Body of pancreas (tissue), 4 donors: ENCODE measurements around the gene EMC1. TPM values are rescaled to one million over a fixed set of nuclear protein-coding genes. Genes with fewer than 3 reads are reported as not detected.

ENCODE experiments used
- ATAC-seq: fragments of 150-250 bp; one replicate; pipeline ENCODE4 v1.9.1; 2016
- DNase-seq, 4 donors: peaks; one replicate each; pipeline ENCODE4 v3.0.0-alpha.2; 2019
- H3K27ac ChIP-seq, 4 donors: fragments of 200-600 bp; sonication (generic); 1 replicate in 3 of 4; 2 replicates in 1 of 4; pipeline versions ENCODE4 v1.5.1 to v1.6.1; 2016 to 2019; ENCODE audit warnings: mild to moderate bottlenecking in 1 of 4, mixed read lengths in 1 of 4, moderate library complexity in 1 of 4
- H3K27me3 ChIP-seq, 2 donors: fragments of 200-600 bp; sonication (generic); one replicate each; pipeline ENCODE4 v1.6.0; 2016; ENCODE audit warnings: mild to moderate bottlenecking in 1 of 2
- H3K36me3 ChIP-seq, 2 donors: fragments of 200-600 bp; sonication (generic); replicated peaks in 1 of 2; 2 replicates each; pipeline ENCODE4 v1.5.1; 2016; ENCODE audit warnings: low read depth in 2 of 2; ENCODE audit not compliant: insufficient read depth in 1 of 2
- H3K4me1 ChIP-seq: fragments of 200-600 bp; sonication (generic); one replicate; pipeline ENCODE4 v1.6.0; 2016
- H3K4me3 ChIP-seq, 2 donors: fragments of 200-600 bp; sonication (generic); 1 replicate in 1 of 2; 2 replicates in 1 of 2; pipeline ENCODE4 v1.5.1; 2016 to 2019
- H3K9me3 ChIP-seq, 3 donors: fragments of 200-600 bp; sonication (generic); 1 replicate in 2 of 3; 2 replicates in 1 of 3; pipeline ENCODE4 v1.5.1; 2016
- POLR2A ChIP-seq, 3 donors: fragments of 450-650 bp; IDR thresholded peaks; one replicate each; pipeline ENCODE4 v1.6.1; 2016; ENCODE audit warnings: antibody characterized with exemption in 3 of 3, mild to moderate bottlenecking in 2 of 3
- WGBS, 2 donors: methylation state at CpG; one replicate each; pipeline ENCODE4 v1.1.5; 2017; 5-methylcytosine and 5-hydroxymethylcytosine counted together
- intact Hi-C: fragments of 100-400 bp; cut with DNase I; formaldehyde crosslinking; loops from one replicate; pipeline ENCODE4 v1.15.1; 2023
- total RNA-seq, 2 donors: library from RNA; depleted of rRNA; stranded (reverse); fragments of >200 nt; gene quantifications; one replicate each; pipeline ENCODE4 v1.1.0, GENCODE V29; 2016
- TF ChIP-seq, protein P1 (sequence below), 7 experiments: fragments of 450-650 bp in 4 of 7; fragments of 200-600 bp in 3 of 7; sonication (generic) in 3 of 7; IDR thresholded peaks; one replicate each; pipeline ENCODE4 v1.5.1; 2016 to 2019; ENCODE audit warnings: antibody characterized with exemption in 7 of 7

Gene EMC1
- total RNA-seq, 2 donors from 2014 or later = 15.3 to 23.7 TPM

- WGBS, 2 donors = 52 to 65% methylated on average over 3 of the region's 3 CpGs
- peaks cover 8% of the 10 kb centered on the region for H3K4me1 ChIP-seq
- ATAC-seq (no peak), DNase-seq (no peak)
- no peak overlapping the region for H3K4me3 ChIP-seq
- H3K27ac ChIP-seq = no peak overlapping the region
- no peaks in the 10 kb centered on the region for H3K27me3 ChIP-seq
- intact Hi-C loops = no loop called here
- H3K36me3 ChIP-seq = peaks cover 4 to 21% of the 10 kb centered on the region in 2 donors
- H3K9me3 ChIP-seq = no peaks in the 10 kb centered on the region
- TF ChIP-seq, protein P1, sequence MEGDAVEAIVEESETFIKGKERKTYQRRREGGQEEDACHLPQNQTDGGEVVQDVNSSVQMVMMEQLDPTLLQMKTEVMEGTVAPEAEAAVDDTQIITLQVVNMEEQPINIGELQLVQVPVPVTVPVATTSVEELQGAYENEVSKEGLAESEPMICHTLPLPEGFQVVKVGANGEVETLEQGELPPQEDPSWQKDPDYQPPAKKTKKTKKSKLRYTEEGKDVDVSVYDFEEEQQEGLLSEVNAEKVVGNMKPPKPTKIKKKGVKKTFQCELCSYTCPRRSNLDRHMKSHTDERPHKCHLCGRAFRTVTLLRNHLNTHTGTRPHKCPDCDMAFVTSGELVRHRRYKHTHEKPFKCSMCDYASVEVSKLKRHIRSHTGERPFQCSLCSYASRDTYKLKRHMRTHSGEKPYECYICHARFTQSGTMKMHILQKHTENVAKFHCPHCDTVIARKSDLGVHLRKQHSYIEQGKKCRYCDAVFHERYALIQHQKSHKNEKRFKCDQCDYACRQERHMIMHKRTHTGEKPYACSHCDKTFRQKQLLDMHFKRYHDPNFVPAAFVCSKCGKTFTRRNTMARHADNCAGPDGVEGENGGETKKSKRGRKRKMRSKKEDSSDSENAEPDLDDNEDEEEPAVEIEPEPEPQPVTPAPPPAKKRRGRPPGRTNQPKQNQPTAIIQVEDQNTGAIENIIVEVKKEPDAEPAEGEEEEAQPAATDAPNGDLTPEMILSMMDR (IDR thresholded peaks at IDR 0.05) = no peak
- no peak for TF ChIP-seq POLR2A (IDR thresholded peaks at IDR 0.05)
Measured at GRCh38 chr1:19229229-19229628, 22.1 kb downstream of the EMC1 start.

DNA sequence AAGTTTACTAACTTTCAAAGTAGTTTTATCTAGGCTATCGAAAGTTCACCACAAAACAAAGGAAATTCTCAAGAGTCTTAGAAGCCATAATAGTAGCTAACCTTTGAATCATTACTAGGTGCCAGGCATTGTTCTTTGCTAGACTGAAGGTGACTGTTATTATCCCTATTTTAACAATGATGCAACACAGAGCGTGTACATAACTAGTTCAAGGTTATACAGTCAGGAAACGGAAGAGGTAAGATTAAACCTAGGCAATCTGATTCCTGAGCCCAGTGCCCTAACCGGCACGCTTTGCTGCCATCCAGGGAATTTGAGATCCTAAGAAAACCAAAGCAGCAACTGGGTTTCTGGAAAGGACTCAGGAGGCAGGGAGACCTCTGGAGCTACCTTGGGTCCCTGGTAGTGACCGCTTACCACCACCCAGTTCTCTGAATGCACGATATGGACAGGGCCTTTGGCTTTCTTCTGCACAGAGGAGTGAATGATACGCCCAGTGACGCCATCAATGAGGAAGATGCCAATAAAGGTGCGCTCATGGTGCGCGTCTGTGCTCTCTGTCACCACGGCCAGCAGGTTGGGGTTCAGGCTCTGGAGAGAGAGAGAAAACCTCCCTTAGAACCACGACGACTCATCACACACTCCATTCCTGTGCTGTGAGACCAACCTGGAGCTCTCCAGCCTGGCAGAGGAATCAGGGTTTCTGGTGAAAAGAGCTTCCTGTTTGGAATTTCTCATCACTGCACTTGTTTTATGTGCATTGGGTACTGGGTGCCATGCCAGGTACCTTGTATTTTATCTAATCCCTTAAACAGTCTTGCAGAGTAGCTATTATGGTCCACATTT, 28.1 kb downstream of the EMC1 start:
- H3K27me3 ChIP-seq = no peaks in the 10 kb centered on the region
- TF ChIP-seq POLR2A (IDR thresholded peaks at IDR 0.05) = no peak
- TF ChIP-seq, protein P1 (IDR thresholded peaks at IDR 0.05) = no peak
- no peaks in the 10 kb centered on the region for H3K9me3 ChIP-seq
- ATAC-seq = peak; percentile 49
- no peak overlapping the region for H3K4me3 ChIP-seq
- peaks cover 3% of the 10 kb centered on the region for H3K4me1 ChIP-seq
- H3K27ac ChIP-seq = no peak overlapping the region
- 75 to 76% methylated on average over 13 to 15 of the region's 15 CpGs for WGBS, 2 donors
- peaks cover 0 to 19% of the 10 kb centered on the region in 2 donors for H3K36me3 ChIP-seq
- intact Hi-C loops = no loop called here
- DNase-seq = no peak

- no peak for TF ChIP-seq POLR2A (IDR thresholded peaks at IDR 0.05)
- TF ChIP-seq, protein P1 (IDR thresholded peaks at IDR 0.05) = no peak
- Histone ChIP-seq H3K4me3 (no peak overlapping the region), H3K36me3 (peaks cover 0 to 19% of the 10 kb centered on the region in 2 donors)
Measured at GRCh38 chr1:19222573-19222972, 28.8 kb downstream of the EMC1 start.

DNA sequence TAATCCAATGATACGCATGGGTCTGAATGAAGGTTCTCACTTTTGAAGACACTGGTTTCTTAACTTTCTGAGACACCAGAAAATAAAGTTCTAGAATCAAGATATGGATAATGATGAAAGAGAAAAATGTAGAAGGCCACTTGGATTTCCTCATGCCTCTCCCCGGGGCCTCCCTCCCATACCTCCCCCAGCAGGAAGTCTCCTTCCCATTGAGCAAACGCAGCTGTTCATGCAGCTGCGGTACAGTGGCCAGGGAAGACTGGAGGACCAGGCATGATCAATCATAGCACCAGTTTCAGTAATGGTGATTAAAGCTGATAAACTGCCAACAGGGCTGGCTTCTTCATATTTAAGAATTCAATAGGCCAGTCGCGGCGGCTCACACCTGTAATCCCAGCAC, 30.3 kb downstream of the EMC1 start:
- no peaks in the 10 kb centered on the region for H3K27me3 ChIP-seq
- no peak overlapping the region for H3K4me3 ChIP-seq
- no peak for TF ChIP-seq POLR2A (IDR thresholded peaks at IDR 0.05)
- TF ChIP-seq, protein P1 (IDR thresholded peaks at IDR 0.05) = no peak
- peaks cover 0 to 15% of the 10 kb centered on the region in 2 donors for H3K36me3 ChIP-seq
- H3K4me1 ChIP-seq = peaks cover 3% of the 10 kb centered on the region
- ATAC-seq = no peak
- WGBS, 2 donors = 73 to 76% methylated on average over 7 of the region's 7 CpGs
- H3K9me3 ChIP-seq = no peaks in the 10 kb centered on the region
- intact Hi-C loops = no loop called here
- H3K27ac ChIP-seq = no peak overlapping the region
- DNase-seq = peak in 1 of 4 donors; percentile 7

More at GRCh38 chr1:19222573-19222972, 28.8 kb downstream of the EMC1 start:
- 95 to 97% methylated on average over 10 to 11 of the region's 11 CpGs for WGBS, 2 donors
- intact Hi-C loops = no loop called here
- ATAC-seq = no peak
- Histone ChIP-seq H3K27ac (no peak overlapping the region), H3K4me1 (peaks cover 3% of the 10 kb centered on the region), H3K27me3 (no peaks in the 10 kb centered on the region), H3K9me3 (no peaks in the 10 kb centered on the region)
- DNase-seq = no peak
